ENCODE data around the gene ZNF536. TPM values are rescaled to one million over a fixed set of nuclear protein-coding genes. Genes with fewer than 3 reads are reported as not detected.

Gene ZNF536
- total RNA-seq, 1 experiment from 2014 or later, result not detected

DNA sequence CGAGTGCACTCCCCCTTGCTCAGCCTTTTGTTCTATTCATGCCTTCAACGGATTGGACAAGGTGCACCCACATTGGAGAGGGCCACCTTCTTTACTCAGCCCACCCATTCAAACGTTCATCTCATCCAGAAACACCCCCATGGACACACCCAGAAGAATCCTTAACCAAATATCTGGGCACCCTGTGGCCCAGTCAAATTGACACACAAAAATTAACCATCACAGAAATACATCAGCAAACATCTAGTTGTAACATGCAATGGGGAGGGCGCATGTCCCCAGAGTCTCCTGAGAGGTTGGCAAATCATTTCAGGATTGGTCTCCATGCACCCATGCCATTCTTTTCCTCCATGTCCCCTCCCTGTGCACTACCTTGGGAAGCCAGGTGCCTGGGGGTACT, 167.1 kb downstream of the ZNF536 start:
- BruUV-seq (replicated peaks), result no TSS peak

DNA sequence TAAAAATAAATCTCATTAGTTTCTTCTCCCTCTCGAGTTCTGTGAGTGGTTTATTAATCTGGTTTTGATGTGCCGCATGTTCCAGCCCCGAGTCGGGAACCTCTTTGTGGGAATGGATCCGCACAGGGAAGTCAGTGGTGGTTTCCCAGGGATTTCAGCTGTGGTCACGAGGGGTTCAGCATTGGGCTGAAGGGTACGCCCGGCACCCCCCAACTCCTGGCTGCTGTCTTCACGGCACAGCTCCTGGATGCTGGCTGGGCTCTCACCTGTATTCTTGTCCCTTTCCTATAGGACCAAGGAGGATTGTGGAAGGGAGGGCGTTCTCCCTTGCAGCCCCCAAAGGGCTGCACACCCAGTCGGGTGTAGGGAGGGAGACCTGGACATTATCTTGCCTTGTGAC, 167.8 kb downstream of the ZNF536 start:
- H4K20me1 ChIP-seq (ENCODE audit: insufficient read depth), result no peaks in the 10 kb centered on the region
- H3K79me2 ChIP-seq (ENCODE audit: low read depth), result no peaks in the 10 kb centered on the region
- H3K4me1 ChIP-seq (replicated peaks; ENCODE audit: insufficient read depth), result no peaks in the 10 kb centered on the region
- ChIA-PET CTCF (no interaction called here), POLR2A (ENCODE audit: unreplicated experiment) (no interaction called here)
- BruUV-seq (replicated peaks), result no TSS peak
- intact Hi-C loops (cut with micrococcal nuclease; ENCODE audit: unreplicated experiment), result no loop called here
- no peak overlapping the region for H3K4me3 ChIP-seq
- H3F3A ChIP-seq (ENCODE audit: insufficient read depth, low read depth), result no peaks in the 10 kb centered on the region
- no peak for DNase-seq
- no peak overlapping the region for H2AFZ ChIP-seq
- H3K27me3 ChIP-seq (ENCODE audit: insufficient read depth, low read depth), result peaks cover 86% of the 10 kb centered on the region
- H3K27ac ChIP-seq, result no peak overlapping the region
- H3K4me2 ChIP-seq, result no peak overlapping the region
- H3K9me3 ChIP-seq (ENCODE audit: insufficient read depth, low read depth), result no peaks in the 10 kb centered on the region
- TF ChIP-seq EZH2 (IDR thresholded peaks at IDR 0.05; ENCODE audit: low read depth), result no peak
- TF ChIP-seq, protein P1, sequence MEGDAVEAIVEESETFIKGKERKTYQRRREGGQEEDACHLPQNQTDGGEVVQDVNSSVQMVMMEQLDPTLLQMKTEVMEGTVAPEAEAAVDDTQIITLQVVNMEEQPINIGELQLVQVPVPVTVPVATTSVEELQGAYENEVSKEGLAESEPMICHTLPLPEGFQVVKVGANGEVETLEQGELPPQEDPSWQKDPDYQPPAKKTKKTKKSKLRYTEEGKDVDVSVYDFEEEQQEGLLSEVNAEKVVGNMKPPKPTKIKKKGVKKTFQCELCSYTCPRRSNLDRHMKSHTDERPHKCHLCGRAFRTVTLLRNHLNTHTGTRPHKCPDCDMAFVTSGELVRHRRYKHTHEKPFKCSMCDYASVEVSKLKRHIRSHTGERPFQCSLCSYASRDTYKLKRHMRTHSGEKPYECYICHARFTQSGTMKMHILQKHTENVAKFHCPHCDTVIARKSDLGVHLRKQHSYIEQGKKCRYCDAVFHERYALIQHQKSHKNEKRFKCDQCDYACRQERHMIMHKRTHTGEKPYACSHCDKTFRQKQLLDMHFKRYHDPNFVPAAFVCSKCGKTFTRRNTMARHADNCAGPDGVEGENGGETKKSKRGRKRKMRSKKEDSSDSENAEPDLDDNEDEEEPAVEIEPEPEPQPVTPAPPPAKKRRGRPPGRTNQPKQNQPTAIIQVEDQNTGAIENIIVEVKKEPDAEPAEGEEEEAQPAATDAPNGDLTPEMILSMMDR (conservative IDR thresholded peaks at IDR 0.05), result no peak
- no peaks in the 10 kb centered on the region for H3K9me2 ChIP-seq (ENCODE audit: insufficient read depth)
- H3K36me3 ChIP-seq (ENCODE audit: low read depth), result no peaks in the 10 kb centered on the region

More for the DNA sequence above, 167.1 kb downstream of the ZNF536 start:
- Histone ChIP-seq H3K4me1 (replicated peaks; ENCODE audit: insufficient read depth) (no peaks in the 10 kb centered on the region), H3F3A (ENCODE audit: insufficient read depth, low read depth) (no peaks in the 10 kb centered on the region), H2AFZ (no peak overlapping the region), H4K20me1 (ENCODE audit: insufficient read depth) (no peaks in the 10 kb centered on the region), H3K36me3 (ENCODE audit: low read depth) (no peaks in the 10 kb centered on the region), H3K4me3 (no peak overlapping the region), H3K9me2 (ENCODE audit: insufficient read depth) (no peaks in the 10 kb centered on the region), H3K27me3 (ENCODE audit: insufficient read depth, low read depth) (peaks cover 86% of the 10 kb centered on the region), H3K27ac (no peak overlapping the region), H3K9me3 (ENCODE audit: insufficient read depth, low read depth) (no peaks in the 10 kb centered on the region), H3K4me2 (no peak overlapping the region), H3K79me2 (ENCODE audit: low read depth) (no peaks in the 10 kb centered on the region)
- DNase-seq, result no peak
- TF ChIP-seq EZH2 (IDR thresholded peaks at IDR 0.05; ENCODE audit: low read depth), result no peak
- TF ChIP-seq, protein P1 (conservative IDR thresholded peaks at IDR 0.05), result no peak
- ChIA-PET POLR2A (ENCODE audit: unreplicated experiment) (no interaction called here), CTCF (no interaction called here)
- intact Hi-C loops (cut with micrococcal nuclease; ENCODE audit: unreplicated experiment), result no loop called here

GRCh38 chr19:30540761-30541160, 168.6 kb downstream of the ZNF536 start:
- TF ChIP-seq EZH2 (IDR thresholded peaks at IDR 0.05; ENCODE audit: low read depth), result no peak
- TF ChIP-seq, protein P1 (conservative IDR thresholded peaks at IDR 0.05), result no peak
- Histone ChIP-seq H3K9me2 (ENCODE audit: insufficient read depth) (no peaks in the 10 kb centered on the region), H3K36me3 (ENCODE audit: low read depth) (no peaks in the 10 kb centered on the region), H2AFZ (no peak overlapping the region), H3K4me1 (replicated peaks; ENCODE audit: insufficient read depth) (no peaks in the 10 kb centered on the region), H3K79me2 (ENCODE audit: low read depth) (no peaks in the 10 kb centered on the region), H3K4me2 (no peak overlapping the region), H3K9me3 (ENCODE audit: insufficient read depth, low read depth) (no peaks in the 10 kb centered on the region), H4K20me1 (ENCODE audit: insufficient read depth) (no peaks in the 10 kb centered on the region), H3K27me3 (ENCODE audit: insufficient read depth, low read depth) (peaks cover 82% of the 10 kb centered on the region), H3K4me3 (no peak overlapping the region), H3F3A (ENCODE audit: insufficient read depth, low read depth) (no peaks in the 10 kb centered on the region), H3K27ac (no peak overlapping the region)
- ChIA-PET POLR2A (ENCODE audit: unreplicated experiment) (no interaction called here), CTCF (no interaction called here)
- BruUV-seq (replicated peaks), result no TSS peak
- DNase-seq, result no peak
- intact Hi-C loops (cut with micrococcal nuclease; ENCODE audit: unreplicated experiment), result no loop called here
